NCI-H748 (cell line): ENCODE results near the gene VSIR.

ENCODE experiments used
- DNase-seq: peaks from one replicate; lab custom pipeline; 2025; ENCODE audit not compliant: unreplicated experiment; lab: John Stamatoyannopoulos, UW

VSIR gene

DNA sequence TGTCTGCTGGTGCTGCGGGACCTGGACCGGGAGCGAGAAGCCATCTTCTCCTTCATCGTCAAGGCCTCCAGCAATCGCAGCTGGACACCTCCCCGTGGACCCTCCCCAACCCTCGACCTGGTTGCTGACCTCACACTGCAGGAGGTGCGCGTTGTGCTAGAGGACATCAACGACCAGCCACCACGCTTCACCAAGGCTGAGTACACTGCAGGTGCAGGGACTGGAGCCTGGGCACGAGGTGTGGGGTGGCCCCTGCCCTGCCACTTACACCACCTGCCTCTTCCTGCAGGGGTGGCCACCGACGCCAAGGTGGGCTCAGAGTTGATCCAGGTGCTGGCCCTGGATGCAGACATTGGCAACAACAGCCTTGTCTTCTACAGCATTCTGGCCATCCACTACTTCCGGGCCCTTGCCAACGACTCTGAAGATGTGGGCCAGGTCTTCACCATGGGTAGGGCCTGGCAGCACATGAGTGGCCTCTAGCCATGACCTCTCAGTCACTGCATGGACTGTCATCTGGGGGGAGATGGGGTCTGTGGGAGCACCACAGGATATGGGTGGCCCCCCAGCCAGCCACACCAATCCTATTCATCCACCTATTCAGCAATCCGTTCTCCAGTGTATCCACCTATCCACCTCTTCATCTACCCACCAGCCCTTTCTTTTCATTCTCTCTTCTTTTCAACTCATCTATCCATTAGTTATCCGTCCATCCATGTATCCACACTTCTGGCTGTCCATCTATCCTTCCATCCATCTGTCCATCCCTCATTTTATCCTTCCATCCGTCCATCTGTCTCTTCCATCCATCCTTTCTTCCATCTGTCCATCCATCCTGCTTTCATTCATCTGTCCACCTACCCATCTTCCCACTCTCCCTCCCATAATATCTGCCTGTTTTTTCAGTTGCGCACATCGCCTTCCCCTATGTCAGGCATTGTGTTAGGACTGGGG lies 34.5 kb upstream of the VSIR start:
- no peak for DNase-seq

- no peak for DNase-seq
These were observed 33.6 kb upstream of the VSIR start for GRCh38 chr10:71806704-71807556.

- DNase-seq: no peak
These were observed 32.7 kb upstream of the VSIR start for GRCh38 chr10:71805776-71806703.

DNA sequence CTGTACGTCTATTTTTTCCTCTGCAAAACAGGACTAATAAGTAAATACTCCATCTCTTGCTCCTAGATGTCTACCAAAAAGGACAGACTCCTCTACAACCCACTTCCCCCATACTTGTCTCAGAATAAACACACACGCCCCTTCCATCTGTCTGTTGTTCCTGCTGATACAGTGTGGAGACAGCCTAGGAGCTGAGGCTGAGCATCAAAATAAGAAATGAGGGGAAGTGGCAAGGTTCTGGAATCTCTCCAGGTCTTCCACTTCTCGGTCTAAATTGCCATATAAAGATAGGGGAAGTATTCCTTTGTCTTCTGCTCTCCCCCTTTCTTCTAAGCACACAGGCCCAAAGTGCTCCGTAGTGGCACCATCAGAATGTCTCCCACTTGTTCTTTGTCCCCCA lies 30.8 kb upstream of the VSIR start:
- no peak for DNase-seq

- no peak for DNase-seq
These were observed 29.6 kb upstream of the VSIR start for GRCh38 chr10:71802715-71803488.

- no peak for DNase-seq
These were observed 28.9 kb upstream of the VSIR start for GRCh38 chr10:71802235-71802634.

DNA sequence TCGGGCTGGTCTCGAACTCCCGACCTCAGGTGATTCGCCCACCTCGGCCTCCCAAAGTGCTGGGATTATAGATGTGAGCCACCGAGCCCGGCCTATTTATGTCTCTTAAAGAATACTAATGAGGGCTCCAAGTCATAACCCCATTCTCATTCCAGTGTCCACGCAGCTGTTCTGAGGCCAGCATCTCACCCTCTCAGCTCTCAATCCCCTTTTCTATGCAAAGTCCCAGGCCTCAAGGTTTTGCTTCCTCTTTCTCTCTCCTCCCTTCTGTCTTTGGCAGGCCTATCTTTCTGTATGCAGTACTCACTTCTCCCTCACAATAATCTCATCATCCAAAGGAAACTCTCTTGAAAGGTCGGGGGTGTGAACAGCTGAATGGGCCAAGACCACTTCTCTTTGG lies 28.0 kb upstream of the VSIR start:
- DNase-seq: no peak

DNA sequence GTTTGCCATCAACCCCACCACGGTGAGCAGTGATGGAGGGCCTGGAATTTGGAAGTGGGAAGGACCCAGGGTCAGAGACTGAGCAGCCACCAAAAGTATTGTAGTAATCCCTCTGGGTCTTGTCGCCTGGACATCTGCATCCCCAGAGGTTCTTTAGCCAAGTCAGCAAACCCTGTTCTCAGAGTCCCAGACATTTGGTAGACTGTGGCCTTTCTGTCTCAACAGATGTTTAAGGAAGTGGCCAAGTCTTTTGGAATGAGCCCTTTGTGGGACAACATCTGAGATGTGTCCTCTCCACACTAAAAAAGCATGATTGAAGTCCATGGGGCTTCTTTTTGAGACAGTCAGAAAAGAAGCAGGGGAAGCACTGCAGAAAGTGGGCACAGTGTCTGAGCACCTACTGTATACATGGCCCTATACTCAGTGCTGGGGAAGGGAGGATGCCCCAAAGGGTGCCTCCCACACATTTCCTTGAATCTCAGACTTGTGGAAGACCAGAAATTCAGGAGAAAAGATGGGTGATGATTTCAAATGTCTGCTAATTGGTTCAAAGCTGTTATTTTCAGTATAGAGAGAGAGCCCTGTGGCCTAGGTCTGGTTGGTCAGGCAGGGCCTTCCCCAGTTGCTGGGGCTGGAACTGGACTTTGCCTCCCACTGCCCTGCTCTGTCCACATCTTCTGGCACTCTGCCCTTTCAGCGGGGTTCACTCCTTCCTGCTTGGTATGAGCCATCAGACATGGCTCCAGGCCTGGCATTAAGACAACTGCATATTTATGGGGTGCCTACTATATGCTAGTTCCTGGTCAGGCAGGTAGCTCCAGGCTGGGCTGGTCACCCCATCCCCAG lies 26.5 kb upstream of the VSIR start:
- DNase-seq: no peak

GRCh38 chr10:71799112-71799511 lies 25.8 kb upstream of the VSIR start:
- no peak for DNase-seq

DNA sequence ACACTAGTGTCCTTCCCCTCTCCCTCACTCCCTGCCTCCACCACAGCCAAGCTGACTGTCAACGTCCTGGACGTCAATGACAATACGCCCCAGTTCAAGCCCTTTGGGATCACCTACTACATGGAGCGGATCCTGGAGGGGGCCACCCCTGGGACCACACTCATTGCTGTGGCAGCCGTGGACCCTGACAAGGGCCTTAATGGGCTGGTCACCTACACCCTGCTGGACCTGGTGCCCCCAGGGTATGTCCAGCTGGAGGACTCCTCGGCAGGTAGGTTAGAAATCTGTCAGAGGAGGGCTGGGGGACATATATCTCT lies 24.9 kb upstream of the VSIR start:
- no peak for DNase-seq

- DNase-seq: no peak
These were observed 24.4 kb upstream of the VSIR start for GRCh38 chr10:71797533-71798307.

- DNase-seq: no peak
These were observed 23.6 kb upstream of the VSIR start for GRCh38 chr10:71796749-71797405.

DNA sequence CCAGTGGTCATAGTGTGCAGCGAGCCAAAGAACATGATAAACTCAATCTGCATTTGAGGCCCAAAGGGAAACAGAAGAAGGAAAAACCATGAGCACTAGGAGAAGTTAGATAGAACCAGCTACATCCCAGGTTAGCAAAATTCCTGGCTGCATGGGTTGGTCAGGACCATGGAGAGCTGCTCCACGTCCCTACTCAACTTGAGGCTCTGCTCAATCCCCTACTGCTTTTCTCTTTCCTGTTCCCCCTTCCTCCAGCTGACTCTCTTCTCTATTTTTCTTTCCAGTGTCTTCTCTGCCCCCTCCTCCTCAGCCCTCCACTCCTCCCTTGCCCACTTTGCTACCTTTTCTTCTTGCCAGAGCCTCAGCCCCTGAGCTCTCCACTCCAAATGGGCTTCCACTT lies 21.9 kb upstream of the VSIR start:
- DNase-seq: no peak

DNA sequence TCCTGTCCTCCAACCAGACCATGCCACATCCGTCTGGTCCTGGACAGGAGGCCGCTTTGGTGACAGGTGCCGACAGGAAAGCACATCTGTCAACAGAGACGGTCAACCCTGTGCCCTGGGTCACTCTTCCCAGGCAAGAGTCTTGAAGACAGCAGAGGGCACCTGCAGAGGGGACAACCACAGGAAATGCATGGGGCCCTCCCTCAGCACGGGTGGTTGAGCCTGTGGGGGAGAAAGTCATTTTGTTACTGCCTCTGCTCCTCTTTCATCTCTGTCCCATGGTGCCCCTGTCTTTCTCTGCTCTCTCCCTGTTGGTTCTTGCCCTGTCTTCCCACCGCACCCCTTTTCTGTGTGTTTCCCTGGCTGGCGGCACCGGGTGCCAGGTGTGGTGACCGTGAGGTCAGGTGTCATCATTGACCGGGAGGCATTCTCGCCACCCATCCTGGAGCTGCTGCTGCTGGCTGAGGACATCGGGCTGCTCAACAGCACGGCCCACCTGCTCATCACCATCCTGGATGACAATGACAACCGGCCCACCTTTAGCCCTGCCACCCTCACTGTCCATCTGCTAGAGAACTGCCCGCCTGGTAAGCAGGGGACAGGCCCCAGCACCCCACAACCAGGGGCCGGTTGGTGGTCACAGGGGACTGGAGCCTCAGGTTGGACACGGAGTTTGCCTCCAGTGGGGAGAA lies 17.6 kb upstream of the VSIR start:
- DNase-seq: no peak

DNA sequence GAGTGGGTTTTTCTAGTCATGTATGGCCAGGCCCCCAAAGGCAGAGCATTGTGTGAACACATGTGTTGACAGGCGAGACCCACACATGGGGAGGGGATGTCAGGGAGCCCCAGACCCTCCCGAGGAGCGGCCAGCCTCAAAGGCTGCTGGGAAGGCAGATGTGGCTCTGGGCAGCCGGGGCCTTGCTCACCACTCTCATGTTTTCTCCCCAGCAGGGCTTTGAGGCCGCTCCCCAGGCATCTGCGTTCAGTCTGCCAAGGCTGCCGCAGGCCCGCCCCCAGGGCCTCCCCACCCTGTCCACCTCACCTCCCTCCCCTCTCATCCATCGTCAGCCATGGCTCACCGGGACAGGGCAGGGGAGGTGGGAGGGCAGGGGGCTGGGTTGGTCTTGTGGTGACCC lies 16.6 kb upstream of the VSIR start:
- no peak for DNase-seq

GRCh38 chr10:71788954-71789353 lies 15.6 kb upstream of the VSIR start:
- no peak for DNase-seq

GRCh38 chr10:71784679-71785272 lies 11.5 kb upstream of the VSIR start:
- no peak for DNase-seq
